ENCODE results near the gene SLC45A1. TPM values are rescaled to one million over a fixed set of nuclear protein-coding genes. Genes with fewer than 3 reads are reported as not detected.
A peak's percentile ranks its signal among the peaks of the same experiment; 100 is the strongest.

Gene SLC45A1
- total RNA-seq, 1 donor from 2014 or later: 2.2 TPM

DNA sequence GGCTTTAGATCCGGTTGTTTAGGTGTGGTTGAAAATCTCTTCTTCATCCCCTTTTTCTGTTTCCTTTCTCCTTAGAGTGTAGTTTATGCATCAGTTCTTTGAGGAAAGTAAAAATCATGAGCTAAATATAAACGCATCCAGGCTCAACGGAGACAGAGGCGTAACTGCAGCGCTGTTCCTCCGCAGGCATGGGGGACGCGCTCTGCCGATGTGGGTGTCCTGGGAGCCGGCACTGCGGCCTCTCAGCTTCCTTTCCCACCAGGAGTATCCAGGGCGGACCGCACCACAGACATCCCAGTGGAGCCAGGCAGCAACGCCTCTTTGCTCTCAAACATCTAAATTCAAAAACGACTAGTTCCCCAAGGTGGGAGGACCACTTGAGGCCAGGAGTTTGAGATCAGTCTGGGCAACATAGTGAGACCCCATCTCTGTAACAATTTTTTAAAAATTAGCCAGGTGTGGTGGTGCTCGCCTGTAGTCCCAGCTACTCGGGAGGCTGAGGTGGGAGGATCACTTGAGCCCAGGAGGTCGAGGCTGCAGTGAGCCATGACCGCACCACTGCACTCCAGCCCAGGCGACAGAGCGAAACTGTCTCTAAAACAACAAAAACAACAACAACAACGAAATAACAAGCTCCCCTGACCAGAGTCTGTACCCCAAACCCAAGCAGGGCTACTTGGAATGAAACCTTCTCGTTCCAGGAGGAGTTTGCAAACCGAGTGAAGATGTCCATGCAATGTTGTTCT lies 16.4 kb downstream of the SLC45A1 start:
- no peak for DNase-seq (ENCODE audit: extremely low read depth, low read depth, low spot score)

- no peak for DNase-seq (ENCODE audit: extremely low read depth, low read depth, low spot score)
Measured at GRCh38 chr1:8335246-8335645, 17.3 kb downstream of the SLC45A1 start.

GRCh38 chr1:8337776-8338525 lies 20.0 kb downstream of the SLC45A1 start:
- DNase-seq (ENCODE audit: extremely low read depth, low read depth, low spot score): no peak

- DNase-seq (ENCODE audit: extremely low read depth, low read depth, low spot score): no peak
Measured at GRCh38 chr1:8338526-8339202, 20.8 kb downstream of the SLC45A1 start.

GRCh38 chr1:8339203-8339600 lies 21.3 kb downstream of the SLC45A1 start:
- DNase-seq (ENCODE audit: extremely low read depth, low read depth, low spot score): no peak

DNA sequence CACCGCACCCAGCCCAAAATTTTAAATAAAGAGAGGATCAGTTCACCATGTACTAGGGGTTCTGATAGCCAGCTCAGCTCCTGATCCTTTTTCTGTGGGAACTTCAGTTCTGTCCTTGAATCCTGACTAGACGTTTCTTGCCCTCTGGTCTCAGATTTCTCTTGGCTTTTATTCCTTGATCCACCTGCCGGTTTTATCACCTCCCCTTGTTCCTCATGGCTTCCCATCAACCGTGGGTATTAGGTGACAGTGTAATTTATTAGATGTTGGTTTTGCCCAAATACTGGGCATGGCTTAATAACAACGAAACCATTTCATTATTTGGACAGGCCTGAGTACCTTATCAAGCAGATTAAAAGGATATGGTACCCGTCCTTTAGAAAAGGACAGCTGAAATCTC lies 22.5 kb downstream of the SLC45A1 start:
- DNase-seq (ENCODE audit: extremely low read depth, low read depth, low spot score): no peak

- DNase-seq (ENCODE audit: extremely low read depth, low read depth, low spot score): no peak
Measured at GRCh38 chr1:8342325-8342724, 24.4 kb downstream of the SLC45A1 start.

DNA sequence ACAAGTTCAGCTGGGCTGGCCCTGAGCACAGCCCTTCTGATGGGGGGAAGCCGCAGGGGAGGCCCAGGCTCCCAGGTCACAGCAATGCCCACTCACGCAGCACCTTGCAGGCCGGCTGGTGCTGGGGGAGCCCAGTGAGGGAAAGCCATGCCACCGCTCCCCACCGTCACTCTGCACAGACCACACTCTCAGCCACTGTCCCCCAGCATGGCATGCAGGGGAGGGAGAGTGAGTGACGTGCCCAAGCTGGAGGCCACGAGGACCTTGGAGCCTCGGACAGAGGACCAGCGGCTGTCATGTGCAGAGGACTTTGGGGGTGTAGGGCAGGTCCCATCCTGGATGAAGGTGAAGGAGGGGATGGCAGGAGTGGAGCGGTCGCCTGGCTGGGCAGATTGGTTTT lies 25.1 kb downstream of the SLC45A1 start:
- no peak for DNase-seq (ENCODE audit: extremely low read depth, low read depth, low spot score)

GRCh38 chr1:8343464-8344001 lies 25.6 kb downstream of the SLC45A1 start:
- DNase-seq (ENCODE audit: extremely low read depth, low read depth, low spot score): peak; percentile 27

- DNase-seq (ENCODE audit: extremely low read depth, low read depth, low spot score): no peak
Measured at GRCh38 chr1:8344893-8345507, 27.1 kb downstream of the SLC45A1 start.

- DNase-seq (ENCODE audit: extremely low read depth, low read depth, low spot score): no peak
Measured at GRCh38 chr1:8345621-8346415, 27.9 kb downstream of the SLC45A1 start.

- DNase-seq (ENCODE audit: extremely low read depth, low read depth, low spot score): no peak
Measured at GRCh38 chr1:8347635-8348034, 29.7 kb downstream of the SLC45A1 start.

DNA sequence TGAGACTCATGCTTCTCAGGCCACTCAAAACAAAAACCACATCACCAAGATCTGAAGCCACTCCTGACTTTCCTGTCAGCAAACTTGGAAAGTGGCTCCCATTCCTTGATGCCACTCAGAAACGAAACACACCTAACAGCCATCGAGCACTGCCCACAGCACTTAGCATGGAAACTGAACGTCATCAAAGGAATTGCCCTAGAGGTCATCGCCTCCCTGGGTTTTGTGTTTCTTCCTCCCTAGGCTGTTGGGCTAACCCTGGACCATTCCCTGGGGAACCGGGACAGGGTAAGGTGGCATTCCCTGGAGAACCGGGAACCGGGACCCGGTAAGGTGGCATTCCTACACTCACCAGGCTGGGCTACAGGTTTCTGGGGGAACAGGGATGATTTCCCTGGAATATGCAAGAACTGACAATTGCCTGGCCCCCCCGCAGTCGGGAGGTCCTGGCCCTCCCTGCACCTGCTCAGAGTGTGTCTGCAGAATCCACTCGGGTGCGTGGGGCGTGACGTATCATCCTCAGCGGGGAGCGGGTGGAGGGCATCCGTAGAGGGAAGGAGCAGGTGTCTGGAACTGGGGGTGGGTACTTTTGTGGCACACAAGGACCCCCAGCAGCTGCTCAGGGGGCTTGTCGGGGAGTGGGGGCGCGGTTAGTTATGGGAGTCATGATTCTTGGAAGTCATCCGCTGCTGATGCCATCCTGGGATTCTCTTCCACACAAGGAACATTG lies 30.3 kb downstream of the SLC45A1 start:
- no peak for DNase-seq (ENCODE audit: extremely low read depth, low read depth, low spot score)

DNA sequence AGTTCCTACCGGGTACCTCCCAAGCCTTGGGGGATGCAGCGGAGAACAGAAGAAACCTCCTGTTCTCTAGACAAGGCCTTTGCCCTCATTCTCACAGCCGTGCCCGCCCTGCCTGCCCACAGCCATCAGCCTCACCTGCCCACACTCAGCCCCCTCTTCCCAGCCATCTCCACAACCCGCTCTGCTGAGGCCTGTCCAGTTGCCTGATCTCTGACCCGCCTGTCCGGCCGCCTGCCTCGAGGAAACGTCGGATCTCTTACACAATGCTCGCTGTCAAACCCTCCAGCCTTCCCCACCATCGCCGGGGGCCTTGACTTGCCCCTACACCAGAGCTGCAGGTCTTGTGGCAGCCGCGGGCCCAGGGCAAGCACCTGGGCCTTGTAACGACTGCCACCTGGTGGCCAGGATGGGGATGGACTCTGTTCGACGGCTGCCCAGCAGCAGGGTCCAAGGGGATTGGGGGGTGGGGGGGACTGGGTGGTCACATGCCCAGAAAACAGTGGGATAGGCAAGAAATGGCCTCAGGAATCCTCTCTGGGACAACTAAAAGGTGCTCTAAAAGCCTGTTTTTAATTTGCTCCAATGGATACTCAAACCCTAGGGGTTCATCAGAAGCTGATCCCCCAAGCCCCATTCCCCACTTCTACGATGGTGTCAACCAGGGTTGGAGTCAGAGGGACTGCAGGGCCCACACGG lies 31.0 kb downstream of the SLC45A1 start:
- DNase-seq (ENCODE audit: extremely low read depth, low read depth, low spot score): no peak

DNA sequence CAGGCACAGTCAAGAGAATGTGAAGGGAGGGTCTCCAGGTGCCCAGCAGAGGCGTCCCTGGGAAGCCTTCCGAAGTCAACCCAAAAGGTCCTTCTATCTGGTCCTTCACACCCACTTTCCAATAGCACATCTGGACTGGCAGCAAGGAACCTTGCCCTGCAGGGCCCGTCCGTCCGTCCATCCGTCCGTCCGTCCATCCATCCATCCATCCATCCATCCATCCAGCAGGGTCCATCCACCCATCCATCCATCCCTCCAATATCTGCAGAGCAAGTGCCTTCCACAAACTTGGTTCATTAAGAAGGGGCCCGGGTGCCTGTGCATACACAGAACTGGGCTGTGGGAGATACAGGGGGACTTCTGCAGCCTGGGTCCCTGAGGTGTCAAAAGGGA lies 31.6 kb downstream of the SLC45A1 start:
- no peak for DNase-seq (ENCODE audit: extremely low read depth, low read depth, low spot score)

DNA sequence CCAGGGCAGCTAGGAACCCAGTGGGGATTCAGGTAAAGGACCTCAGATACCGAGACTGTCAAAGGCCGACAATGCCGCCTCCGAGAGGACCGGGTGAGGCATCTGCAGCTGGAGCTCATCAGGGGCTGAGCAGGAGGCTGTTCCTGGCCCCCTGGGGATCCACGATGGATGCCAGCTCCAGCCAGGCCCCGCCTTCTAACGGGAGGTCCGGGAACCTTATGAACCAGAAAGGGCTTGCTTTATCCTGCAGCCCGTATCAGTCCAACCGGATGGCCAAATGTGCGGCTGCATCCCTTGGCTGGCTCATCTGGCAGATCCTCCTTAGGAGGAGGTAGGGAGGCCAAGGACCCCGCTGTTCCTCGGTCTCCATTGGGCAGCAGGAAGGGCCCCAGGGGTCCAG lies 32.0 kb downstream of the SLC45A1 start:
- DNase-seq (ENCODE audit: extremely low read depth, low read depth, low spot score): no peak

- DNase-seq (ENCODE audit: extremely low read depth, low read depth, low spot score): no peak
Measured at GRCh38 chr1:8350914-8351684, 33.2 kb downstream of the SLC45A1 start.

All from glomerular endothelial cell (primary cell).